Hepatocyte (in vitro differentiated cells): ENCODE data around the gene IL36RN. TPM values are rescaled to one million over a fixed set of nuclear protein-coding genes. Genes with fewer than 3 reads are reported as not detected.

ENCODE experiments used
- DNase-seq: peaks from one replicate; pipeline ENCODE4 v3.0.0-alpha.2; 2016; ENCODE audit warnings: low spot score
- H2AFZ ChIP-seq: fragments of 200-600 bp; sonication (generic); 2 replicates; pipeline ENCODE4 v1.6.0; 2016; ENCODE audit warnings: antibody characterized with exemption, mild to moderate bottlenecking
- H3K27ac ChIP-seq: fragments of 200-600 bp; sonication (generic); 2 replicates; pipeline ENCODE4 v1.5.1; 2016; ENCODE audit warnings: mild to moderate bottlenecking
- H3K27me3 ChIP-seq: fragments of 200-600 bp; sonication (generic); 2 replicates; pipeline ENCODE4 v1.6.1; 2016
- H3K36me3 ChIP-seq: fragments of 200-600 bp; sonication (generic); replicated peaks from 2 replicates; pipeline ENCODE4 v1.5.1; 2016; ENCODE audit warnings: low read depth; ENCODE audit not compliant: insufficient read depth
- H3K4me1 ChIP-seq: fragments of 200-600 bp; sonication (generic); 2 replicates; pipeline ENCODE4 v1.5.1; 2016; ENCODE audit warnings: mild to moderate bottlenecking, moderate library complexity; ENCODE audit not compliant: insufficient read depth
- H3K4me2 ChIP-seq: fragments of 200-600 bp; sonication (generic); 2 replicates; pipeline ENCODE4 v1.6.0; 2016
- H3K4me3 ChIP-seq: fragments of 200-600 bp; sonication (generic); 2 replicates; pipeline ENCODE4 v1.5.1; 2016; ENCODE audit warnings: mild to moderate bottlenecking
- H3K79me2 ChIP-seq: fragments of 200-600 bp; sonication (generic); 2 replicates; pipeline ENCODE4 v1.6.0; 2017; ENCODE audit warnings: mild to moderate bottlenecking
- H3K9me2 ChIP-seq: fragments of 200-600 bp; sonication (generic); replicated peaks from 2 replicates; pipeline ENCODE4 v1.6.0; 2017; ENCODE audit warnings: mild to moderate bottlenecking; ENCODE audit not compliant: insufficient read depth
- H3K9me3 ChIP-seq: fragments of 200-600 bp; sonication (generic); 2 replicates; pipeline ENCODE4 v1.5.1; 2016; ENCODE audit warnings: low read depth, mild to moderate bottlenecking
- H4K20me1 ChIP-seq: fragments of 200-600 bp; sonication (generic); 2 replicates; pipeline ENCODE4 v1.6.0; 2016; ENCODE audit warnings: mild to moderate bottlenecking; ENCODE audit not compliant: insufficient read depth, poor library complexity, severe bottlenecking
- EZH2 ChIP-seq: fragments of 200-600 bp; sonication (generic); IDR thresholded peaks from 2 replicates; pipeline ENCODE4 v1.6.1; 2016; ENCODE audit warnings: antibody characterized with exemption, mild to moderate bottlenecking, borderline replicate concordance
- EZH2phosphoT487 ChIP-seq: fragments of 200-600 bp; sonication (generic); IDR thresholded peaks from one replicate; pipeline ENCODE4 v1.6.1; 2018; ENCODE audit warnings: antibody characterized with exemption, mild to moderate bottlenecking, low read depth, moderate library complexity; ENCODE audit not compliant: unreplicated experiment, severe bottlenecking
- WGBS: methylation state at CpG from one replicate; pipeline ENCODE4 v1.1.6; 2016; ENCODE audit warnings: low lambda C conversion rate; ENCODE audit errors: missing lambda C conversion rate; 5-methylcytosine and 5-hydroxymethylcytosine counted together
- polyA plus RNA-seq: library from polyadenylated mRNA; unstranded; fragments of >200 nt; fragmentation: Nextera tagmentation; extraction: Ambion mirVana; gene quantifications from 2 replicates; pipeline ENCODE4 v1.2.1, GENCODE V29; 2016
- total RNA-seq: library from RNA; depleted of rRNA; stranded (reverse); fragments of >200 nt; gene quantifications from 2 replicates; pipeline ENCODE4 v1.2.3, GENCODE V29; 2014
- TF ChIP-seq, protein P1 (sequence below): fragments of 200-600 bp; sonication (generic); IDR thresholded peaks from 2 replicates; pipeline ENCODE4 v1.5.1; 2016; ENCODE audit warnings: antibody characterized with exemption, mild to moderate bottlenecking; ENCODE audit not compliant: poor library complexity

IL36RN gene
- 0.12 and 0.63 TPM in 2 replicates for total RNA-seq
- 0.23 and 0.49 TPM in 2 replicates for polyA plus RNA-seq

DNA sequence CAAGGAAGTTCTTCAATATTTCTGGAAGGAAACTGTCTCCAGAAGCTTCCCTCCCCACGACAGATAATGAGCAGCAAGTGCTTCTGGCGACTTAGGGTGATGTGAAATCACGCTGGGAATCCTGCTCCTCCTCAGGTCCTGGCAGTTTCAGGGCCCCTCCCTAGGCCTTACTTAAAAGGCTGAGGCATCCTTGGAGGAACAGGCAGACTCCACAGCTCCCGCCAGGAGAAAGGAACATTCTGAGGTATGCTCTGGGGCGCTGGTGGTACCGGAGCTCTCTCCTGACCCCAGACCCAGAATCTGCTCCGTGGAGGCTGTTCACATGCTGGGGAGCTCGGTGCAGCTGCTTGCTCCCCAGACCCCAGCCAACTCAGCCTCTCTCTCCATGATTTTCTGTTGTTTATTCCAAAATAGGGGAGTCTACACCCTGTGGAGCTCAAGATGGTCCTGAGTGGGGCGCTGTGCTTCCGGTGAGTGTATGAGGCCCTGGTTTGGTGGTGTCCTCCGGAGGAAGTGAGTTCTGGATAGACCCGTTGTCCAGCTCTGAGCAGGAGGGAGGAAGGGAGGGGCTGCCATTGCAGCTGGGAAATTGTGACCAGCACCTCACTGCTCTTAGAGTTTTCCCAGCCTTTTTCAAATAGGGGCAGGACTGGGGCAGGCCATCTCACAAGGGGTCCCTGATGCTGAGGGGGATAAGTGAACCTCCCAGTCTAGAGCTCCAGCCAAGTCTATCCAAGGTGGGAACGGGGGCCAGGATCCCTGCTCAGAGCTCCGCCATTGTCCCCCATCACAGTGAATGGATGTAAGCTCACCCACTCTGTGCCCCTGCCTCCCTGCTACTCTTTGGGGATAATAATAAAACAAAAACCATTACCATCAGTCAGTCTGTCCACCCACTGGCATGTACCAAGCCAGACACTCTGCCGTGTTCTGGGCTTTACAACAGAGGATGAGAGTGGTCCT is at the start of gene IL36RN:
IL36RN (plus strand) TSS at position 201 of the 963 bp plus-strand sequence; CDS start at position 442, 241 bp downstream.
- Histone ChIP-seq H3K79me2 (no peaks in the 10 kb centered on the region), H3K9me2 (no peaks in the 10 kb centered on the region), H3K36me3 (no peaks in the 10 kb centered on the region), H4K20me1 (no peaks in the 10 kb centered on the region), H2AFZ (no peak within 1 kb of the TSS), H3K27ac (peak within 1 kb of the TSS; percentile 58), H3K27me3 (no peaks in the 10 kb centered on the region), H3K4me1 (no peaks in the 10 kb centered on the region), H3K9me3 (no peaks in the 10 kb centered on the region), H3K4me3 (no peak within 1 kb of the TSS), H3K4me2 (no peak within 1 kb of the TSS)
- peak; percentile 1 for DNase-seq
- TF ChIP-seq EZH2 (no peak), EZH2phosphoT487 (no peak)
- TF ChIP-seq, protein P1, sequence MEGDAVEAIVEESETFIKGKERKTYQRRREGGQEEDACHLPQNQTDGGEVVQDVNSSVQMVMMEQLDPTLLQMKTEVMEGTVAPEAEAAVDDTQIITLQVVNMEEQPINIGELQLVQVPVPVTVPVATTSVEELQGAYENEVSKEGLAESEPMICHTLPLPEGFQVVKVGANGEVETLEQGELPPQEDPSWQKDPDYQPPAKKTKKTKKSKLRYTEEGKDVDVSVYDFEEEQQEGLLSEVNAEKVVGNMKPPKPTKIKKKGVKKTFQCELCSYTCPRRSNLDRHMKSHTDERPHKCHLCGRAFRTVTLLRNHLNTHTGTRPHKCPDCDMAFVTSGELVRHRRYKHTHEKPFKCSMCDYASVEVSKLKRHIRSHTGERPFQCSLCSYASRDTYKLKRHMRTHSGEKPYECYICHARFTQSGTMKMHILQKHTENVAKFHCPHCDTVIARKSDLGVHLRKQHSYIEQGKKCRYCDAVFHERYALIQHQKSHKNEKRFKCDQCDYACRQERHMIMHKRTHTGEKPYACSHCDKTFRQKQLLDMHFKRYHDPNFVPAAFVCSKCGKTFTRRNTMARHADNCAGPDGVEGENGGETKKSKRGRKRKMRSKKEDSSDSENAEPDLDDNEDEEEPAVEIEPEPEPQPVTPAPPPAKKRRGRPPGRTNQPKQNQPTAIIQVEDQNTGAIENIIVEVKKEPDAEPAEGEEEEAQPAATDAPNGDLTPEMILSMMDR = no peak
- WGBS = 78% methylated on average over 14 of the region's 15 CpGs

DNA sequence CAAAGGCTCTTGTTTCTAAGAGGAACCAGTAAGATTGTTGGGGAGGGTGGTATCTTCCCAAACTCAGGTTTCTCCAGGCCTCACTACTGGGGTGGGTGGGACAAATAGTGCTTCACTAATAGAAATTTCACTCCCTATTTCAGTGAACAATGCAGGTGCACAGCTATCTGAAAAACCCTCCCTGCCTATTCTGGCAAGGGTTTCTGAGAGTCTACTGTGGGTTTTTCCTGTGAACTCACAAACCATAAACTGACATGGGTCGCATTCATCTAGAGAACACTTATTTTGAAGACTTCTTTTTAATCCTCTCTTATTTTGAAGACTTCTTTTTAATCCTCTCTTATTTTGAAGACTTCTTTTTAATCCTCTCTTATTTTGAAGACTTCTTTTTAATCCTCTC is 49.4 kb upstream of the IL36RN start:
- 68% methylated on average over 1 of the region's 1 CpG for WGBS
- no peaks in the 10 kb centered on the region for H3K4me1 ChIP-seq
- H3K4me2 ChIP-seq = no peak overlapping the region
- no peak overlapping the region for H2AFZ ChIP-seq
- no peak overlapping the region for H3K4me3 ChIP-seq
- no peak for DNase-seq
- H3K79me2 ChIP-seq = no peaks in the 10 kb centered on the region
- no peaks in the 10 kb centered on the region for H3K36me3 ChIP-seq
- no peaks in the 10 kb centered on the region for H3K9me3 ChIP-seq
- peaks cover 5% of the 10 kb centered on the region for H3K27me3 ChIP-seq
- TF ChIP-seq EZH2 (no peak), EZH2phosphoT487 (no peak)
- TF ChIP-seq, protein P1 = no peak
- H3K9me2 ChIP-seq = no peaks in the 10 kb centered on the region
- no peaks in the 10 kb centered on the region for H4K20me1 ChIP-seq
- no peak overlapping the region for H3K27ac ChIP-seq

DNA sequence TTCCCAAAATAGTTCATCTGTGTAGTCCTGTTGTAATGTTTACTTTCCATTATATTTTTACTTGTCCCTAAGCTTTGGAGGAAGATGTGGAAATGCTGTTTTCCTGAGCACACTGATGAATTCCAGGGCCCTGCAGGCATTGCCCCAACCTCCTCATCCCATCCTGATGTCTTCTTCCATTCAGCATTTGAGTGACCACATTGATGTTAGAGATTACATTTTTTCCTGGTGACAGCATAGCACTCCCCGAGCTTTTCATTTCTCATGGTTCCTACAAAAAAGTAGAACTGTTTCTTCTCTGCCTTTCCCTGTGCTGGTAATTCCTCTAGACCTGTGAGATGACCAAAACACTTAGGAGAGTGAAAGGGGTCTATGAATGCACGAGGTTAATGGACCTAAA is 48.9 kb upstream of the IL36RN start:
- WGBS = 46% methylated on average over 2 of the region's 2 CpGs
- Histone ChIP-seq H2AFZ (no peak overlapping the region), H3K9me2 (no peaks in the 10 kb centered on the region), H3K4me3 (no peak overlapping the region), H3K27me3 (peaks cover 5% of the 10 kb centered on the region), H4K20me1 (no peaks in the 10 kb centered on the region), H3K27ac (no peak overlapping the region), H3K9me3 (no peaks in the 10 kb centered on the region), H3K79me2 (no peaks in the 10 kb centered on the region), H3K4me2 (no peak overlapping the region), H3K4me1 (no peaks in the 10 kb centered on the region), H3K36me3 (no peaks in the 10 kb centered on the region)
- TF ChIP-seq EZH2phosphoT487 (no peak), EZH2 (no peak)
- TF ChIP-seq, protein P1 = no peak
- DNase-seq = no peak
